Measurements from ENCODE around the gene ALDH3A2. TPM values are rescaled to one million over a fixed set of nuclear protein-coding genes. Genes with fewer than 3 reads are reported as not detected.
"Not testable (repeated sequence)": the region's sequence is repeated elsewhere in the genome, so short reads cannot be mapped to it uniquely, and the experiment has no call there.

The ALDH3A2 gene
- total RNA-seq, 1 donor from 2014 or later = 59.8 TPM

DNA sequence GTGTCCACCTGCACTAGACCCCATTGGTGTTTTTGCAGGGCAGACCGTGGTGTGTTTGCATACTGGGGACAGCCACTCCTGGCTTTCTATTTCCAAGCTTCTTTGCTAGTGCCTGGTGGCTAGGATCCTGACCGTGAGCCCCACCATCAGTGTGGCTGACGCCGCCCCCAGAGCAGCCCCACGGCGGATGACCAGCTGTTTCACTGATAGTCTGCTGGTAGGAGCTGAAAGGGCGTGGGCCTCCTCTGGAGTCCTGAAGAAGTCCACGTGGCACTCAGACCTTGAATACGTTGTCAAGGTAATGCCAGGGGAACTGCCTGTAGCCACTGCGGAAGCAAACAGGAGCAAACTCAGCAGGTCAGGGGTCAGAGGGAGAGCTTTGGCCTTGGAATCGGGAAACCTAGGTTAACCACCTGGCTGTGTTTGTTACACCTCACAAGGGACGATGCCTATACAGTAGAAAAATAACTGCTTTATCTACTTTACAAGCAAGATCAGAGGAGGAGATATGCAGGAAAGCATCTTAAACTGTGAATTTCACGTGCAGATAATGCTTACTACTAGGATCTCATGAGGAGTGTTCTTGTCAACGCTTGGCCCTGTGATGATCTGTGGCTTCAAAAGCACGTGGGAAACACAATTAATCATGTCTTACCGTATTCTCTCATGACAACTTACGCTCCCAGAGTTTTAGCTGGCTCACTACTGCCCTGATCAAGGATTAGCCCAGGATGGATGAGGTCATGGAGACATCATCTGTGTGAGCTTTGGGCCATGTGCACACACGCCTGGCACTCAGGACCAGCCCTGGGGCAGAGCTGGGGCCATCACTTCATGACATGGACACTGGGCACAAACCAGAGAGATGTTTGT is 30.3 kb downstream of the ALDH3A2 start:
- DNase-seq (ENCODE audit: low spot score) = no peak

DNA sequence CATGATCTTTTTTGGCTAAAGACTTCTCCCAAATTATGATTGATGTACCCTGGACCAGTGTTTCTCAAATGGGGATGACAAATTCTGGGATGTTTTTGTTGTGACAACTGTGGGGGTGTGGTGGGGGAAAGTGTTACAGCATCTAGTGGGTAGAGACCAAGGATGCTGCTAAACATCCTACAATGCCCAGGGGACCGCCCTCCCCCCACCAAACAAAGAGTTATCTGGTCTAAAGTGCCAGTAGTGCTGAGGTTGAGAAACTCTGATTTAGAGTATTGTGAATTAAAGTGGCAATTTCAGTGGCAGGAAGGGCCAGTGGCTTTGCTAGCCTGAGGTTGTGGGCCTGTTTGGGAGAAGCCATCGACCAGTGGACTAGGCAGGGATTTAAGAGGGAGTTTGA is 34.6 kb downstream of the ALDH3A2 start:
- no peak for DNase-seq (ENCODE audit: low spot score)

DNA sequence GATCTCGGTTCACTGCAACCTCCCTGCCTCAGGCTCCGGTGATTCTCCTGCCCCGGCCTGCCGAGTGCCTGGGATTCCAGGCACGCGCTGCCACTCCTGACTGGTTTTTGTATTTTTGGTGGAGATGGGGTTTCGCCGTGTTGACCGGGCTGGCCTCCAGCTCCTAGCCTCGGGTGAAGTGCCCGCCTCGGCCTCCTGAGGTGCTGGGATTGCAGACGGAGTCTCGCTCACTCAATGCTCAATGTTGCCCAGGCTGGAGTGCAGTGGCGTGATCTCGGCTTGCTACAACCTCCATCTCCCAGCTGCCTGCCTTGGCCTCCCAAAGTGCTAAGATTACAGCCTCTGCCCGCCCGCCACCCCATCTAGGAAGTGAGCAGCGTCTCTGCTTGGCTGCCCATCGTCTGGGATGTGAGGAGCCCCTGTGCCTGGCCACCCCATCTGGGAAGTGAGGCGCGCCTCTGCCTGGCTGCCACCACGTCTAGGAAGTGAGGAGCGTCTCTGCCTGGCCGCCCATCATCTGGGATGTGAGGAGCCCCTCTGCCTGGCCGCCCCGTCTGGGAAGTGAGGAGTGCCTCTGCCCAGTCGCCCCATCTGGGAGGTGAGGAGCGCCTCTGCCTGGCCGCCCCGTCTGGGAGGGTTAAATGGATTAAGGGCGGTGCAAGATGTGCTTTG is 36.5 kb downstream of the ALDH3A2 start:
- DNase-seq (ENCODE audit: low spot score) = not testable (repeated sequence)

GRCh38 chr17:19686400-19687090 is 38.0 kb downstream of the ALDH3A2 start:
- DNase-seq (ENCODE audit: low spot score) = no peak

DNA sequence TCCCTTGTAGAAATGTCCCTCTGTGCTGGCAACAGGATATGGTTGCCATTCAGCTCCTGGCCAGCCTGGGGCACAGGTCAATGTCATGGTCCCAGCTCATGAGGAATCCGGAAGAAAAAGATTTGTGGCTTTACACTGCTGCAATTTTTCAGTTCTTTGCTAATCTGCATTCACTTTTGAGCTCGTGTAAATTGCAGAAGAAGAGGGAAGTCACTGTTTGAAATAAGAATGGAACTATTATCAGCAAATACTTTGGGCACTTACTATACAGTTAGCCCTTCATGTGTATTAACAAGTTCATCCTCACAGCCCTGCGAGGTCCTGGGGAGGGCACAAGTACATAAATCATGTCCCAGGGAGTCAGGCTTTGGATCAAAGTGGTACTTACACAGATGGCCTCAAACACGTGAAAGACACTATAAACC is 53.7 kb downstream of the ALDH3A2 start:
- no peak for DNase-seq (ENCODE audit: low spot score)

DNA sequence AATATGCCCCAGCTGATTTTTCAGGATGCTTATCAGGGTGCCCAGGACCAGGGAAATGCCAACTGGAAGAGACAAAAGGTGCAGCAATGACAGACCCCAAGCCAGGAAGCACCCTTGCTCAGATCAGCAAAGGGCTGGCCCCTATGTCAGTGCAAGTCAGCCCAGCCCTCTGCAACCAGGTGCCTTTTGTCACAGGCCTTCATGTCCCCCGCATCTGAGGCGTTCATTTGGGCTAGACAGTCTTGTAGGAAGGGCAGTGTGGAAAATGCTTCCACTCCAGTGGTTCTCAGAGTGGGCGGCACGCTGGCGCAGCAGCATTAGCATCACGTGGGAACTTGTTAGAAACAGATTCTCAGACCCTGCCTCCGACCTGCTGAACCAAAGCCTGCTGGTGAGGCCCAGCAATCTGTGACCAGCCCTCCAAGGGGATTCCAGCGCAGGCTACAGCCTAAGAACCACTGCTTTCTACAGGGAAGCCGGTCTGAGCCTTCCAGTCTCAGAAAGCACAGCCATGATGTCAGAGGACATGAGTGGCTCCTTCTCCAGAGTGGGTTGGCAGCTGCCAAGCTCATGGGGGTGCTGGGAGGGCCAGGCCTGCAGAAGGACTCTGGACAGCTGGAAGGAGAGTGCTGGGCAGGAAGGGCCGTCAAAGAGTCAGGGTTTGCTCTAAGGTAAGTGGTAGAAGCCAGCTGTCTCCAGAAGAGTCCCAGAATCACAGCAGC is 54.7 kb downstream of the ALDH3A2 start:
- peak; percentile 30 for DNase-seq (ENCODE audit: low spot score)

DNA sequence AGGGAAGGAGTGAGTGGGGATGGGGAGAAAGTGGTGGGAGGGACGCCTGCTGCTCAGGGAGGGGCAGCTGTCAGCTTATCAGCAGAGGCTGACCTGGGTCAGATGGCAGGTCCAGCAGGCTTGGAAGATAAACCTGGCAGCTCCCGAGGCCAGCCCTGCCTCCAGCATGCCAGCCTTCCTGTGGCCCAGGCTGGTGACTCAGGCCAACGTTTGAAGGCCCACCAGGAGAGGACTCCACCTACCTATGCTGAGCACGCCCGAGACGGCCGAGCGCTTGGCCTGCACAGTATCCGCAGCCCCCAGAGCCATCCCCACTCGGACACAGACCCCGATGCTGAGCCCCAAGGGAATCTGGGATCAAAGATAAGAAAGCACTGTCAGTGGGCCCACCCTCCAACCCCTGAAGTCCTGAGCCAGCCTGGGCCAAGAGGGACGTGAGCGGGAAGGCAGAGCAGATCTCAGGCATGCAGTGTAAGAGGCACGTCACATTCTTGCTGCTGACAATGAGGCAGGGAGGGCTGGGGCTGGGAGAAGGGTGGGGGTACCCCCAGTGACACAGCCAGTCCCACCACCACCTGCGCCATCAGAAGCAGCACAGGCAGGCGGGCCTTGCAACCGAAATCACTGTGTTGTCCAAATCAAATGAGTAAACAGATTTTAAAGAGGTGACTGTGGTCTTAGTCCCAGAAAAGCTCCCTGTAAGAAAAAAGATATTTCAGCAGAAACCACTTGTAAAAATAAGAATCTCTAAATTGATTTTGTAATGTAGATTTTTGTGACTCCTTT is 55.5 kb downstream of the ALDH3A2 start:
- peak; percentile 37 for DNase-seq (ENCODE audit: low spot score)

- peak; percentile 36 for DNase-seq (ENCODE audit: low spot score)
Measured at GRCh38 chr17:19705201-19705600, 56.6 kb downstream of the ALDH3A2 start.

- DNase-seq (ENCODE audit: low spot score) = no peak
Measured at GRCh38 chr17:19705771-19706770, 57.5 kb downstream of the ALDH3A2 start.

- peak; percentile 37 for DNase-seq (ENCODE audit: low spot score)
Measured at GRCh38 chr17:19706791-19707727, 58.5 kb downstream of the ALDH3A2 start.

GRCh38 chr17:19707728-19708221 is 59.2 kb downstream of the ALDH3A2 start:
- DNase-seq (ENCODE audit: low spot score) = no peak

- no peak for DNase-seq (ENCODE audit: low spot score)
Measured at GRCh38 chr17:19708431-19709175, 60.1 kb downstream of the ALDH3A2 start.

GRCh38 chr17:19709841-19710240 is 61.3 kb downstream of the ALDH3A2 start:
- peak; percentile 20 for DNase-seq (ENCODE audit: low spot score)

DNA sequence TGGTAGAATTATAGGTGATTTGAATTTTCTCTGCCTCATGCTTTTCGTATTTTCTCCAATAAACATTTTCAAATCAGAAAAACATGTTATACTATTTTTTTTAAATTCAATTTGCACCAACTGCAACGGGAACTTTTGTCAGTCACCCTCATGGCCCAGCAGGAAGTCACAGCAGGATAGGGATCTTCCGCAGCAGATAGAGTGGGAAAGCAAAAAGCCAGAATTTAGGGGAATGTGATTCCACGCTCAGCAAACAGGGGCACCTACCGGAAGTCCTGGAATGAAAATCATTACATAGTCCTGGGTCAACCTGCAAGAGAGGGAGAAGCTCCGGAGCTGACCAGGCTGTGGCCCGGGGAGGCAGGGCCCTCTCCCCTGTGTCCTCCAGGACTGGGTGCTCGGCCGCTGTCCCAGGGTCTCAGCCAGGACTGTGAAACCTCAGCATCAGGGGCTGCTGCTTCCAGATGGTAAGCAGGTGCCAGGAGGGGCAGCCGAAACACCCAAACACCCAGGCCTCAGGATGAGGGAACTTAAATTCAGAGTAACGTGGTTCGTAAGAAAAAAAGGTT is 64.0 kb downstream of the ALDH3A2 start:
- DNase-seq (ENCODE audit: low spot score) = no peak

DNA sequence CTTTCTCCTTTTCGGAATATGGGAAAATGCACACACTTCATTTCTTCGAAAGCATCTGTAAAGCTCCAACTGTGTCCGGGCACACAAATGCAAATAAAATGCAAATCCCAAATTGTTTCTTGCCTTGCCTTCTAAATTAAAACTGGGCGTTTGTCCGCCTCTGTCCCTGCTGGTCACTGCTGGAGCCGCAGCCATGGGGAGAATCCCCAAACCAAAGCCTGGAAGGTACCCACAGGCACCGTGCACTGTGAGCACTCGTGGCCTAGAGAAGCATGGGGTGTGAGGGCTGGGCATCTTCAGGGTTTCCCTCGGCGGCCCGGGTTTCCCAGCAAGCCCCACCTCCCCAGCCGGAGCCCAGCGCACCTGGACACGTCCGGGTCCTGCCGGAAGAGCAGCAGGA is 64.9 kb downstream of the ALDH3A2 start:
- DNase-seq (ENCODE audit: low spot score) = no peak

GRCh38 chr17:19713901-19714361 is 65.4 kb downstream of the ALDH3A2 start:
- no peak for DNase-seq (ENCODE audit: low spot score)

Measured in ureter (tissue), 1 donor.